ENCODE data around the gene TRNP1.

GRCh38 chr1:26951216-26951615 lies 42.3 kb upstream of the TRNP1 start:
- no peak for TF ChIP-seq CTCF (IDR thresholded peaks at IDR 0.05; ENCODE audit: low read depth, low read length, missing input control)
- no peak for TF ChIP-seq ZBTB33 (IDR thresholded peaks at IDR 0.05)
- no peak for TF ChIP-seq ATF3 (IDR thresholded peaks at IDR 0.05)
- no peak for TF ChIP-seq SP1 (IDR thresholded peaks at IDR 0.05)
- TF ChIP-seq RAD21 (IDR thresholded peaks at IDR 0.05) = no peak
- no peak for TF ChIP-seq MAX (IDR thresholded peaks at IDR 0.05)
- no peak for TF ChIP-seq TAF1 (conservative IDR thresholded peaks at IDR 0.05)
- no peak for TF ChIP-seq YY1 (IDR thresholded peaks at IDR 0.05)
